NCI-H748 treated with DMSO at 0.1 percent for 48 hours (cell line): ENCODE results near the gene PMEPA1.

Source experiments
- DNase-seq: peaks from one replicate; lab custom pipeline; 2025; lab: John Stamatoyannopoulos, UW

Gene PMEPA1

GRCh38 chr20:57711826-57712225, 2.0 kb upstream of the PMEPA1 start:
- DNase-seq, result no peak

DNA sequence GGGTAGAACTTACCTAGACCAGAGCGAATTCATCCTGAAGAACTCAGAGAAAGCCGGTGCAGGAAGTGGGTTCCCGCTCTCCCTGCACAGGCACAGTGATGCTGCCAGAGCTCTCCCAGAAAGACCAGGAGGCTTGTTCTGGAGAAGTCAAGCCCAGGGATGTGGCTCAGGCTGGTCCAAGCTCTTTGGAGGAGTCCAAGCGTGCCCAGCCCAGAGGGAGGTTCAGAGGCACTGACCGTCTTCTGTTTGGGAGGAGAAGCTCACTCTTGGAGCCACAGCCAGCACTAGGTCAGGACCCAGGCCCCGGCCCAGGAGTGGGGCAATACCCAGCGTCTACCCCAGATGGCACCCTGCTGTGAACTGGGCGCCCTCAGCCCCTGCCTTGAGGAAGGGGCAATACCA, 1.5 kb upstream of the PMEPA1 start:
- DNase-seq, result no peak

DNA sequence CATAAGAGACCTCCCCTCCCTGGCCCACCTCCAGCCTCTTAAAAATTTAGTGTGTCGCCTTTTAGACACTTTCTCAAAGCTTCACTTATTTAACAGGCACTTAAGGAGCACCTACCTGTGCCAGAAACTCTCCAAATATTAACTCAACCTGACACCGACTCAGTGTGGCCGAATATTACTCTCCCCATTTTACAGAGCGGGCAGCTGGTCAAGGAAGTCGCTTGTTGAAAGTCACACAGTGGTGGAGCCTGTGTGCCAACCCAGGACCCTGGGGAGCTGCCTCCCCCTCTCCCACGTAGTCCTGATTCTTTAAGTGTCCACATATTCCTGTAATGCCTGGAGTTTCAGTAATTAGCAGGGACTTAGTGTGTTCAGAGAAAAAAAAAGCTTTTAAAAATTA, 1.0 kb upstream of the PMEPA1 start:
- no peak for DNase-seq

GRCh38 chr20:57708694-57709673, 831 bp downstream of the PMEPA1 start:
- DNase-seq, result no peak

- no peak for DNase-seq
Measured at GRCh38 chr20:57707849-57708693, 1.7 kb downstream of the PMEPA1 start.

DNA sequence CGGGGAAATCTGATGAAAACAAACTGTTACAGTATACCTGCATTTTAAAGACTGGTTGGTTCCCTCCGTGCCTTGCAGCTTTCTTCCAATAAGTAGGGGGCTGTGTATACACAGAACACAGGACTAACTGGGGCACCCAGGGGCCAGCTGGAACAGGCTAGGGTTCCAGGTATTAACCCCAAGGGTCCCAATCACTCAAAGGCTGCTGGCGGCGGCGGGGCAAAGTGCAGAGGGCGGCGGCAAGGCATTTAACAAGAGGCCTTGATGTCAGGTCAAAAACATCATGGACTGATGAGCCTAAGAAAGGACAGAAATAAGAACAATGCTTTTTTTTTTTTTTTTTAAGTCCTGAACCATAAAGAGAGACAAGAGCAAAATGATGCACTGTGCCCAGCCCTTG, 2.5 kb downstream of the PMEPA1 start:
- no peak for DNase-seq

DNA sequence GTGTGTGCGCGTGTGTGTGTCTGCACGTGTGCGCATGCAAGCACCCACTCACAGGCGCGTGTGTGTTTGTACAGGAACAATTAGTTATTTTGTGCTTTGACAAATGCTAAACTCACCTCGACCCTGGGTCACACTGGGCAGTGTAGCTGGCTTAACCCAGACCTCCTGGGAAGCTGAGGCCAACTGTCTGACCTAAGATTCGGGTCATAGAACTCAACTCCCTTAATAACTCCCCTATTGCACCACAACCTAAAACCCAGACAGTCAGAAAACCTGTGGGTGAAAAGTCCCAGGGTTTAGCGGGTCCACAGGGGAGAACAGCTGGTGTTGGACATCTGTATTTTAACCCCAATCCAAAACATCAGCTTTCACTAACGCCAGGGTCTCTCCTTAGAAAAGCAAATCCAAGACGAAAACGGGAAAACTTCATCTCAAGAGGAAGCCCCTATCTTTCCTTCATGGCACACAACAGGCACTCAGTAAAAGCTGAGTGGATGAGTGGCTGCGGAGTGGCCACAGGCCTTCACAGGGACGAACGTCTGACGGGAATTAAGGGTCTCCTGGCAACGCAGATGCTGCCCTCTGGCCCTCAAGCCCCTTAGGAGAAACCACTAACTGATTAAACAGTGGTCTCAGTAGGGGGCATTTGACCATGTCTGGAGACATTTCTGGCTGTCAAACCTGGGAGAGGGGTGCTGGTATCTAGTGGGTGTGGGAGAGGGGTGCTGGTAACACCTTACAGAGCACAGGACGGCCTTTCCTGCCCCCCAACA, 4.5 kb downstream of the PMEPA1 start:
- no peak for DNase-seq

- DNase-seq, result no peak
Measured at GRCh38 chr20:57704245-57704644, 5.6 kb downstream of the PMEPA1 start.

- DNase-seq, result no peak
Measured at GRCh38 chr20:57703013-57703412, 6.8 kb downstream of the PMEPA1 start.

DNA sequence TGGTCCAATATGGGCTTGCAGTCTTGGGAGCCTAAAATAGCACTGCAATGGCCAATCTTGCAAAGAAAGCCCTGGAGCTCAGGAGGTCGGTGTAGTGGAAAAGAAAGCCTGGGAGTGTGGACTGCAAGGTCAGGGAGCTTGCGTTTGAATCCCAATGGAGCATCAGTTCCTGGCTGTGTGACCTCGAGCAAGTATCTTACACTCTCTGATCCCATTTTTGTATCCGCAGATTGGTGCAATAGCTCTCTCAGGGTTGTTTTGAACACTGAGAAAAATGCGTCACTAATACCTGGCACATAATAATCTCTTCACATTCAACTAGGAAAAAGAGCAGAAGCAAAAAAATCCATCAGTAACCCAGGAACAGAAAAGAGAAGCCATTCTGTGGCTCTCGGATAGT, 7.3 kb downstream of the PMEPA1 start:
- DNase-seq, result no peak

DNA sequence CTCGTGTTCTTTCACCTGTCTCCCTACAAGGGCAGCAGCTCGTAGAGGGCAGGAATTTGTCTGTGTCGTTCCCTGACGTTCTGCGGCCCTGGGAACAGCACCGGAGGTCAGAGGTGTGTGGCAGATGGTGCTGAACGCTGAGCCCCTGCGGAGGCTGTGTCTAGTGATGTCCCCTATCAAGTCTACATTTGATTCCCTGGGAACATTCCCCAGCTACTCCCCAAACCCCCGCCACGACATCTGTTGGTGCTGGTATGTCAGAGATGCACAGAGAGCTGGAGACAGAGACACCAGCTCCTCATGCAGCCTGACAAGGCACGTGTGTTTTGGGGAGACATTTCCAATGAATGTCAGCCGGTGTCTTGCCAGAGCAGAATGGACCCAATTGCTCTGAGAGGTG, 7.7 kb downstream of the PMEPA1 start:
- DNase-seq, result no peak

- no peak for DNase-seq
Measured at GRCh38 chr20:57701651-57702050, 8.2 kb downstream of the PMEPA1 start.

DNA sequence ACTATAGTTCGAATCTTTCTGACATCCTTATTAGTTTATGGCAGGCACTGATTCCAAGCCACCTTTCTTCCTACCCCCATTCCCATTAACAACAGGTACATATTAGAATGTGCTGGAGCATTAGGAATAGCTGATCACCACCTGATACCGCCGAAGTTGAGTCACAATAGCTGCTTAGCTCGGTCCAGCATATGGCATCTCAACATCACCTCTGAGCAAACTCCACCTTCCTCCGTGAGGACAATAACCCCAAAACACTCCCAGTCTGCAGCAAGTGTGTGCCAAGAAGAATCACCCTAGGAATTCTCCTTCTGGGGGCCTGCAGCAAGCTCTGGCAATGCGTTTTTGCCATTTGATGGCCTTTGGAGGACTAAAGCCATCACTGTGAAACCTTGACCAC, 8.7 kb downstream of the PMEPA1 start:
- DNase-seq, result no peak

GRCh38 chr20:57699395-57699794, 10.4 kb downstream of the PMEPA1 start:
- DNase-seq, result no peak

GRCh38 chr20:57698867-57699275, 10.9 kb downstream of the PMEPA1 start:
- no peak for DNase-seq

DNA sequence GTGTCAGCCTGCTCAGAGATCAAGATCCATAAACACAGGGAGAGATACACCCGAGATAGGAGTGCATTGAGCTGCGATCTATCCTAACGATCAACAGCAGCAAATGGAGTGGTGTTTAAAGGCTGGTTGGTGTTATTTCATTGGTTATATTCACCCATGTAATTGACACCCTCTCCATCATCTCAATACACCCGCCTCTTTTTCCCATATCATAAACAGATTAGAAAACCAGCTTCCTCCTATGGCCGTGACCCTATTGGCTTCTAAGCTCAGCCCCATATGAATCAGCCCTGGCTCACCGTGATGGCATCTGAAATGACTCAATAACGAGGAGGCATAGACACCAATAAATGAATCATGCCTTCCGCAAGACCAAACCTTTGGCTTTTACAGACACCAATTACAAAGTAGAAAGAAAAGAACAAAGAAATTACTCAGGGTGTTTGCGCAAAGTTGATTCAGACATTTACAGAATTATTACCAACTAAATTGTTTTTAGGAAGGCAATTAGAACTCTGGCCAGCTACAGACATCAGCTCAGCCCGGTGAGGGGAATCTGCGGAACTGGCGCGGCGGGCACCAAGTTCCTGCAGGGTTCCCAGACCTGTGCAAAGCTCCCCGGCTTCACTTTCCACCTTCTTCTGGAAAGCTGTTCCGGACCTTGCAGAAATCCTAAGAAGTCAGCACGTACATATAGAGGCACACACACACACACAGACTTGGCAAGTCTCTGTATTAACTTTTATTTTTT, 11.5 kb downstream of the PMEPA1 start:
- no peak for DNase-seq

GRCh38 chr20:57697543-57697942, 12.3 kb downstream of the PMEPA1 start:
- DNase-seq, result no peak

- DNase-seq, result no peak
Measured at GRCh38 chr20:57696401-57696961, 13.3 kb downstream of the PMEPA1 start.

- DNase-seq, result no peak
Measured at GRCh38 chr20:57695940-57696339, 13.9 kb downstream of the PMEPA1 start.

DNA sequence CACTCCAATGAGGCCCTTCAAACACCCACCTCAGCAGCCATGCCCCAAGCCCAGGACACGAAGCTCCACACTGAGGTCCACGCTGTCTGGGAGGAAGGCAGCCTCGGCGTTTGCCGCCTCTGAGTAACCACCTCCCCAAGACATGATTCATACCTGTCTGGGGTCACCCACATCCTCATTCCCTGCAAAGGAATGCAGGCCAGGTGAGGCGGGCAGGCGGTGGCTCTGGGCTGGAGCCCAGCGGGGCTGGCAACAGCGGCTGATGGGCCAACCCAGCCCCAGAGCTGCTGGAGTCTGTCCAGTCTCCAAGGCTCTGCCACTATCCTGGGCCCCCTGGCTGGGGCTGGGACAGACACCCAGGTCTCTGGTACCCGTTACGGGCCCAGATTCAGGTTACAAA, 14.8 kb downstream of the PMEPA1 start:
- DNase-seq, result no peak

GRCh38 chr20:57694481-57694880, 15.3 kb downstream of the PMEPA1 start:
- DNase-seq, result no peak
